NCI-H748 (cell line): ENCODE data around the gene FOLR1.
A peak's percentile ranks its signal among the peaks of the same experiment; 100 is the strongest.

Experiments used
- DNase-seq: peaks from one replicate; lab custom pipeline; 2025; ENCODE audit not compliant: unreplicated experiment; lab: John Stamatoyannopoulos, UW

The FOLR1 gene

DNA sequence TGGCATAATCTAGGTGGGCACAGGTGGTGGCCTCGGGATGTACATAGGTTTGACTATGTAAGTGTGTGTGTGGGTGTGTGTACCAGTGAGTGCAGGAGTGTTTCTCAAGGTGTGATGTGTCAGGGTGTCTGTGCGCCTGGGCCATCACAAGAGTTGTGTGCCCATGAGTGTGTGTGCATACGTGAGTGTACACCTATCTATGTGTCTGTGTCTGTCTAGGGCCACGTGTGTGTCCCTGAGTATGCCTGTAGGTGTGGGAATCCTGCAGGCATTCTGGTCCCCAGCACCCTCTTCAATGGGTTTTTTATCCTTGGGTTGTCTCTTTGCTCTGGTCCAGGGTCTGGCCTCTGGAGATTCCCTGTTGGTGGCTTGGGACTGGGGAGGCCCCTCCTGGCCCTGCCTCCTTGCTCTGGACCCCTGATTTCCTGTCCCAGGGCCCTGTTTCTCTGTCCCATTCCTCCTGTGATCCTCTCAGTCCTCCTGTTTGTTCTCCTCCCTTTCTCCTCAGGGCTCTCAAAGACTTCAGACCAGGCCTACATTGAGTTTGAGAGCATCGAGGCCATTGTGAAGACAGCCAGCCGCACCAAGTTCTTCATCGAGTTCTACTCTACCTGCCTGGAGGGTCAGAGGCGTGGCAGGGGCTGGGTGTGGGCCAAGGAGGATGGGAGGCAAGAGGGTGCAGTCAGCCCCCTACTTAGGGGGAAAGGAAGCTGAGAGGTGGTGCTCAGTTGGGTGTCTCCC is 42.0 kb downstream of the FOLR1 start:
- no peak for DNase-seq

DNA sequence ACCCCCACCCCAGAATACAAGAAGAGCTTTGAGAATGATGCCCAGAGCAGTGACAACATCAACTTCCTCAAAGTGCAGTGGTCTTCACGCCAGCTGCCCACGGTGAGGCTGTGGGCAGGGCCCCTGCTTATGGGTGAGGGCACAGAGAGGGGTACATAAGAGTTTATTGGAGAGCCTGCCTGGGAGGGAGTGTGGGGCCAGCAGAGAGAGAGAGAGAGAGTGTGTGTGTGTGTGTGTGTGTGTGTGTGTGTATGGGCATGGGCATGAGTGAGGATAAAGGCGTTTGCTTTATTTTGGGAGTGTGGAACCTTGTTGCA is 42.5 kb downstream of the FOLR1 start:
- no peak for DNase-seq

DNA sequence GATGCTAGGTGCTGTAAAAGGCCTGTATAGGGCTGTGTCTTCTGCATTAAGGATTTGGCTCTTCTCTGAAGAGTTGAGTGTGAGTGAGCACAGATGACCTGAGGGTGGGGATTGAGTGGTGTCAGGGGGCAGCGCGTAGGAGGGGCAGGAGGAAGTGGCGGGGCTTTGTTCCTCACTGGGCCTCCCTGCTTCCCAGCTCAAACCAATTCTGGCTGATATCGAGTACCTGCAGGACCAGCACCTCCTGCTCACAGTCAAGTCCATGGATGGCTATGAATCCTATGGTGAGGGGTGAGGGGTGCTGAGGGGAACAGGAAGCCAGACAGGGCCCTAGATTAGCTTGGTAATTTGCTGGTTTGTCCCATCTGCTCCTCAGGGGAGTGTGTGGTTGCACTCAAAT is 43.0 kb downstream of the FOLR1 start:
- no peak for DNase-seq

DNA sequence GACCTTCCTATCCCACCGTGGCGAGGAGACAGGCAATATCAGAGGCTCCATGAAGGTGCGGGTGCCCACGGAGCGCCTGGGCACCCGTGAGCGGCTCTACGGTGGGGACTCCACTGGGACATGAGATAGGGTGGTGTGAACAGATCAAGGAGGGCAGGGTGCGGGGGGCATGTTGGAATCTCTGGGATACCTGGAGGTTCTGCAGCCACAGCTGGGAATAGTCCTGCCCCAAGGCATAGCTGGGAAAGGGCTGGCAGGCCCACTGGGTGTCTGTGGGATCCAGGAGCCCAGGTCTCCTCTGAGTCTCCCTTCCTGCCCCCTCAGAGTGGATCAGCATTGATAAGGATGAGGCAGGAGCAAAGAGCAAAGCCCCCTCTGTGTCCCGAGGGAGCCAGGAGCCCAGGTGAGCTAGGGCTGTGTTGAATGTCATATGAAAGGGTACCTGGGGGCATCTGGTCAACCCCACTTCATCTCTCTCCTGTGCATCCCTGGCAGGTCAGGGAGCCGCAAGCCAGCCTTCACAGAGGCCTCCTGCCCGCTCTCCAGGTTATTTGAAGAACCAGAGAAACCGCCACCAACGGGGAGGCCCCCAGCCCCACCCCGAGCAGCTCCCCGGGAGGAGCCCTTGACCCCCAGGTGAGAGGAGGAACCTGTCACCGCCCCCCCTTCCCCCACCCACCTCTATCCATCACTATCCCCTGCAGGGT is 43.6 kb downstream of the FOLR1 start:
- no peak for DNase-seq

DNA sequence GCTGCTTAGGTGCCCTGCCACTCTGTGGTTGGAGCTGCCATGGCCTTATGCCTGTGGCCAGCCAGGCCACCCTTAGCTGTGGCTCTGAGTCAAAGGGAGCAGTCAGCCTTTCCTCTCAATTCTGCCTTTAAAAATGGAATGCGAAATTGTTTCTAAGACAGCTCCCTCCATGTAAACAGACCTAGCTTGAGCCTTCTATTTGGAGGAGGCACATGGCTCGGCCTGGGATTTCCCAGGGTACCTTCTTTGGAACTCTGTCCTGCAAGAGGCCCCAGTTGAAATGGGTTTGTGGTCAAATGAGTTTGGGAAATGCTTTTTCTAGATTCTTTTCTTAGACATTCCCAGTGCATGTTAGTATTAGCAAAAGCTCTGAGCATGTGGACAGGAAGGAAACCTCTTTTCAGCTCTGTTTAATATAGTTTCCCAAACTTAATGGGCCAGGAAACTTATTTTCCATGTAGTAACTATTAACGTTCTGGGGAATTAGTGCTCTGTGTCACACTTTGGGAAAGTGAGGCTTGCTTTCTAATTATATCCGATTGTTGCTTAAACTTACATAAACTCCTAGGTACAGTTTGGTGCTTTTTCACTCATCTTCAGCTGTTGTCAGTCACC is 44.2 kb downstream of the FOLR1 start:
- no peak for DNase-seq

DNA sequence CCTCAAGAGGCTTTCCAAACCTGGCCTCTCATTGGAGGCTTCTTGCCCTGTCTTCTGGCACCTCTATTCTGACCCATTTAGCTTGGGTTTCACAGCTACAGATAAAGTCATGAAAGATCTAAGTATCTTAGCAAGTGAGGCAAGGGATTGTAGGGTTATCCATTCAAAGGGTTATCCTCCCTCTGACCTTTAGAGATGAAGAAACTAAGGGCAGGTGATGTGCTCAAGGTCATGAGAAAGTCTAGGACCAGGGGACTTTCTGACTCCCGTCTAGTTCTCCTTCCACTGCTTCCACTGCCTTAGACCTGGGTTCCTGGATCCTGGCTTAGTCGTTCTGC is 44.8 kb downstream of the FOLR1 start:
- no peak for DNase-seq

DNA sequence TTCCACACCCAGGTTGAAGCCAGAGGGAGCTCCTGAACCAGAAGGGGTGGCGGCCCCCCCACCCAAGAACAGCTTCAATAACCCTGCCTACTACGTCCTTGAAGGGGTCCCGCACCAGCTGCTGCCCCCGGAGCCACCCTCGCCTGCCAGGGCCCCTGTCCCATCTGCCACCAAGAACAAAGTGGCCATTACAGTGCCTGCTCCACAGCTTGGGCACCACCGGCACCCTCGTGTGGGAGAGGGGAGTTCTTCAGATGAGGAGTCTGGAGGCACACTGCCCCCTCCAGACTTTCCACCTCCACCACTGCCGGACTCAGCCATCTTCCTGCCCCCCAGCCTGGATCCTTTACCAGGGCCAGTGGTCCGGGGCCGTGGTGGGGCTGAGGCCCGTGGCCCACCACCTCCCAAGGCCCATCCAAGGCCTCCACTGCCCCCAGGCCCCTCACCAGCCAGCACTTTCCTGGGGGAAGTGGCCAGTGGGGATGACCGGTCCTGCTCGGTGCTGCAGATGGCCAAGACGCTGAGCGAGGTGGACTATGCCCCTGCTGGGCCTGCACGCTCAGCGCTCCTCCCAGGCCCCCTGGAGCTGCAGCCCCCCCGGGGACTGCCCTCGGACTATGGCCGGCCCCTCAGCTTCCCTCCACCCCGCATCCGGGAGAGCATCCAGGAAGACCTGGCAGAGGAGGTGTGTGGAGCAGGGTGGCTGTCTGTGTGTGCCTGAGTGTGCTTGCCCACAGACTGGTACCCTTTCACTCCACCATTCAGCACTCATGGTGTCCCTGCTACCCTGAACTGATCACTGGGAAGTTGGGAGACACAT is 45.4 kb downstream of the FOLR1 start:
- DNase-seq = no peak

DNA sequence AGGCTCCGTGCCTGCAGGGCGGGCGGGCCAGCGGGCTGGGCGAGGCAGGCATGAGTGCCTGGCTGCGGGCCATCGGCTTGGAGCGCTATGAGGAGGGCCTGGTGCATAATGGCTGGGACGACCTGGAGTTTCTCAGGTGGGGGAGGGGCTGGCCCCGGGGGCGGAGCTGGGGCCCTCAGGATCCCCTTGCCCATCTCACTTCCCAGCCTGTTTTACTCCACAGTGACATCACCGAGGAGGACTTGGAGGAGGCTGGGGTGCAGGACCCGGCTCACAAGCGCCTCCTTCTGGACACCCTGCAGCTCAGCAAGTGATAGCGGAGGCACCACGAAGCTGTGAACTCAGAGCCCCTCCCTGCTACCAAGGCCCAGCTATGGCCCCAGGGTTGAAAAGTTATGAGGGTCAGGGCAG is 46.1 kb downstream of the FOLR1 start:
- DNase-seq = peak; percentile 52

DNA sequence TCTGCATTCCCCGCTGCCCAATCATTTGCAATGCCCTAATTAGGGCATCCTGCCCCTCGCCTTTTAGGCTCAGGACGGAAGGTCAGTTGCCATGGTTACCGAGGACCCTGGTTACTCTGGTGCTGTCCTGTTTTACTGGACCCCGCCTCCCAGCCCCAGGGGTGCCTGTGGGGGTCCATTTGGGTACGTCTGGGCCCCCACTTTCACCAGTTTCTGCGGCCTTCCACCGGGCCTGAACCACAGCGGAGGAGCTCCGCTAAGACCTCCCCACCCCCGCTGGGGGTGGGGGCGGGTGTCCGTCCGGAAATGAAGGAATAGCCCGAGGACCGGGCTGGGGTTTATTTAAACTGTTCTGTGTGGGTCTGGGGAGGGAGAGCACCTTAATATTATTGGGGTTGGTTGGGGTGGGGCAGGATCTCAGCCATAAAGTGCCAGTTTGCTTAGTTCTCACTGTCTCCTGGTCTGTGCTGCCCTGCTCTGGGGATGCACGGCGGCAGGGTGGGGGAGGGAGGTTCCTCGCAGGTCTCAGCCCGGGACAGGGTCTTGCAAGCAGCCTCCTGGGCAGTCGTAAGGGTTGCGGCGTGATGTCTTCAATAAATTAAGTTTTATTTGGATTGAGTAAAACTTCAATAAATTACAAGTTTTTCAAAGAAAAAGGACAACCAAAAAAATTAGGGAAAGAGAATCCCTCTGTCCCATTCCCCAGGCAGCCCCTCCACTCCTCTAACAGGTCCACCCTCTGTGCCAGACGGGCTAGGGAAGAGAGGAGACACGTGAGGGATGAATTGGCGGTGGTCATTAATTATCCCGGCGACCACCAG is 46.8 kb downstream of the FOLR1 start:
- no peak for DNase-seq

DNA sequence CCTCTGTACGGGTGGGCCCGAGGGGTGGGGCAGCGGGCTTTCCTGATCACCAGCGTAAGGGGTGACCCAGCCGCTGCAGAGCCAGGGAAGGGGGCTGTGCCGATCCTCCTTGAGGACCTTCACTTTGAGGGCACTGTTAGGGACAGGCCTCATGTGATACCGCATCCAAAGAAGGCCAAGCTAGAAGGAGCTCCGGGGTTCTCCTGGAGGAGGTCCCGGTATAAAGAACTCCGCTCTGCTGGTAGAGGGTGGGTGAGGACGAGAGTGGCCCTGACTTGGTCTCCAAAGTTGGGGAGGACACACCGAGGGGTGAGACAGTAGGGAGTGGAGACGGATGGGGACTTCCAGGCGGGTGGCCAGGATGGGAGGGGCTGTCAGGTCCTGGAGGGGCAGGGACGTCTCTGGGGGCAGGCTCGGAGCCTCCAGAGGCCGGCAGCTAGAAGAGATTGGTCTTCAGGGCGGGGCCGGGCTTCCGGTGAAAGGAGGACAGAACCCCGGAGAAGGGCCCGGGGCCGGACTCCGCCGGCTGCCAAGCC is 47.4 kb downstream of the FOLR1 start:
- peak; percentile 63 for DNase-seq

DNA sequence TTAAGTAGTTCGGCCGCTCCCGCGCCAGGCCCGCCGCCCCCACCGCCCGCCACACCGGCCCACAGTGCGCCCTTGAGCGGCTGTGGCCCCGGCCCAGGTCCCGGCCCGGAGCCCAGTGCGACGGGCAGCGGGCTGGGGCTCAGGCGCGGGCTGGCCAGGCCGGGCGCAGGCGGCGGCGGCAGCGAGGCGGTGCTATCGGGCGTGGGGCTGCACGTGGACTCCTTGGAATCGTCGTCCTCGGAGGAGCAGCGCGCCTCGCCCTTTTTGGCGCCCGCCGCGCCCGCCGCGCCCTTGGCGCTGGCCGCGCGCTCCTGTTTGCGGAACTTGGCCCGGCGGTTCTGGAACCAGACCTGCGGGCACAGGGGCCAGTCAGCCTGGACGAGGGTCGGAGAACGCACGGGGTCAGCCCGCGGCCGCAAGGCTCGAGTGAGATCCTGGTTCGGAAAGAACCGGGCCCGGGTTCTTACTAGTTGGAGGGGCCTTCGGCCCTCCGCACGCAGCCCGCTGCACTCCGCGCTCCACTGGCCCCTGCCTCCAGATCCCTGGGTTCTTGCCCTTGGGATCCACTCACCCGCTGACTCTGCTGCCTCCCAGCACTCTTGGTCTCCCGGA is 48.0 kb downstream of the FOLR1 start:
- peak; percentile 63 for DNase-seq

DNA sequence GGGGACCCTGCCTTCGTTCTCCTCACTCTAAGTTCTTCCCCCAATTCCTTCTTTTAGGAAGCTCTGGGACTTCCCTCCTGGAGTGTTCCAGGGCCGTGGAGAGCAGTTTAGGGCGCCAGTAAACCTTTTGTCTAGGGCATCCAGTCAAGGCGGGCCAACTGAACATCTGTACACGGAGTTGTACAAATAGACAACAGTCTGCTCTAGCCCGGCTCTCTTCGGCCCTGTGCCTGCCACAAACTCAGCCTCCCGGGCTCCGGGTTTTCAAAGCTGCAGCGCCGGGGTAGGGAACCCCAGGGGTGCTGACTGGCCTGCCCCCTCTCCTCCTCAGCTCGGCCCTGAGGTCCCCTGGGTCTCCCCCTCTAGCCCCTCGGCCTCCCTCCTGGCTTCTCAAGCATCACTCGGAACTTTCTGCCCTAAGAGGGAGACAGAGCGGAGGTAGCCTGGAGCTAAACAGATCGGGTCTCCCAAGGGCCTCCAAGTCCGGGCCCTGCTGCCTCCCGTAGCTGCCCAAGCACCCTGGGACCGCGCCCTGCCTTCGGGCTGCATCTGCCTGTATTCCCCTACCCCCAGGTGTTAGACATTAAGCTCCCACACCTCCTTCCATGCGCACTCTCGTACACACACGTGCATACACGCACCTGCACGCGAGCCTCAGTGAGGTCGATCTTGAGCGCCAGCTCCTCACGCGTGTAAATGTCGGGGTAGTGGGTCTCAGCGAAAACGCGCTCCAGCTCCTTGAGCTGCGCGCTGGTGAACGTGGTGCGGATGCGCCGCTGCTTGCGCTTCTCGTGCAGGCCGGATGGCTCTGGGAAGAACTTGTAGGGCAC is 48.7 kb downstream of the FOLR1 start:
- peak; percentile 35 for DNase-seq

DNA sequence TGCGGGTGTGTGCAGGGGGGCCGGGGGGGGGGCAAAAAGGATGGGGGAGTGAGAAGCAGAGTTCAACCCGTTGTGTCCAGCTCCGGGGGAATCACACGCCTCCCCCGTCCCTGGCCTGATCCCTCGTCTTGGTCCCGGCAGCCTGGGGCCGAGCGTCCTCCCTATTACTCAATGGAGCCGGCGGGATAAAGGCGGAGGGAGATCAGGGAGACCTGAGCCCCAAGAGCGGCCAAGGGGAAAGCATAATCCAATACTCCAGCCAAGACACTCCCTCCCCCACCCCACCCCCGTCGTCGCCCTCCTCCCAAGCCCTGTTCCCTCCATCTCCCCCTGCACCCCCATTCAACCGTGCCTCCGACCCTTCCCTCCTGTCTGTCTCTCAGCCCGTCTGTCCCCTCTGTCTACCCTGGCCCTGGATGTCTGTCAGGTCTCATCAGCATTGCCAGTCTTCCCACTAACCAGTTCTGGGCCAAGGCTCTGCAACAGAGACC is 49.4 kb downstream of the FOLR1 start:
- DNase-seq = no peak

DNA sequence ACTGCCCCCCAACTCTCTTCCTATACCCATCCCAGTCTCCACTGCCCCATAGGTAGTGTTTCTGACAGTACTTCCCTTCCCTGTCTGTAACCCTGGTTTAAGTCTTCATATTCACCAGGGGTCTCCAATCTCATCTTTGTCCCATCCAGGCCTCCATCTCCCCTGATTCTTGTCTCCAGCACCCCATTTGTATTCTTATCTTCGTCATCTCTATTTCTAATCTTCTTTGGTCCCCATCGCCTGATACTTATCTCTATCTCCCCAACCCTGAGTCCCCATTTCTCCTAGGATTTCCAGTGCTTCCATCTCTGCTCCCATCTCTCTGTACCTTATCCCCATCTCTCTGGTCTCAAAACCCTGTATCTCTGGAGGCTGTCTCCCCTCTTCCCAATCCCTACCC is 50.2 kb downstream of the FOLR1 start:
- no peak for DNase-seq

DNA sequence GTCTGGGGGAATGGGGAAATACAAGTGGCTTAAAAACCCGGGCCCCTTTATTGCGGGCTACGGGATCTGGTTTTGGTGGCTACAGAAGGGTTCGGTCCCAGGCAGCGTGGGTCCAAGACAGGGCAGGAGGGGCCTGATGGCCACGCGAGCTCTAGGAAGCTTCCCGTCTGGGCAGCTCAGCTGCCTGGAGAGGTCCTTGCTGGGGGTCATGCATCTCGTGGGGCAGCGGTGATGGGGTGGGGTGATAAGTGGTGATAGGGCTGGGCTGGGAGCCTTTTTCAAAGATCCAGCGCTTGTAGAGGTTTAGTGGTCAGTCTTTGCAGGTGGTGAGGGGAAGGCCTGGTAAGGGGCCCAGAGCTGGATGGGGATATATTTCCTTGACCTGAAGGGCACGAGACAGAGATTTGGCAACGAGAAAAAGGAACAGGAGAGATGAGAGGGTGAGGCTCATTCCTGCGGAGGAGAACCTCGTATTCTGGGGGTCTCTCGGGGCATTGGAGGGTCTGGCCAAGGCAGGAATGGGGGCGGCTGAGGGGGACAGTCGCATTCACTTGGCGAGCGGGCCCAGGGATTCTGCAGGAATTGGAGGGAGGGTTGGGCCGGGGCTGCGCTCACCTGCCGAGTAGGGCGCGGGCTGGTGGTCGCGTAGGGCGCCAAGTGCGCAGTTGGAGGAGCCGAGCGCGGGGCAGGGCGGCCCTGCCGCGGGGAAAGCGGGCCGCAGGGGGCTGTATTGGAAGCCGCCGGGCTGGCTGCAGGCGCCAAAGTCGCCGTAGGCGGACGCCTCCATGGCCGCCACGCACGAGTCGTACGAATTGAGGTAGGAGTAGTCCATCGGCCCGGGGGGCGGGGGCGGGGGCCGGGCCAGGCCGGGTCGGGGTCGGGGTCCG is 51.5 kb downstream of the FOLR1 start:
- no peak for DNase-seq

DNA sequence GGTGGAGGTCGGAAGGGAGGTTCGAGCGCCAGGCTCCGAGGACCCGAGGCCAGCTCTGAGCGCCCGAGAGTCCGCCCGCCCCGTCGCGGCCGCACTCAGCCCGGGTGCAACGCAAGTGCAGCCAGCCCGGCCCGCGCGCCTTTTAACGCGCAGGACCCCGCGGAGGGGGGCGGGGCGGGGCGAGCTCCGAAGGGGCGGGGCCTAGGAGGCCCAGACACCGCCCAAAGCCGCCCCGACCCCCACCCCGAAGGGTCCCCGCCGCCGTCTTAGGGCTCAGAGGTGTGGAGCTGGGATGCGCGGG is 52.1 kb downstream of the FOLR1 start, which contains the start of gene PHOX2A:
Gene PHOX2A, minus strand, starts transcription at position 117 of the 301 bp plus-strand sequence. CDS start 172 bp downstream, outside the sequence.
- DNase-seq = no peak

DNA sequence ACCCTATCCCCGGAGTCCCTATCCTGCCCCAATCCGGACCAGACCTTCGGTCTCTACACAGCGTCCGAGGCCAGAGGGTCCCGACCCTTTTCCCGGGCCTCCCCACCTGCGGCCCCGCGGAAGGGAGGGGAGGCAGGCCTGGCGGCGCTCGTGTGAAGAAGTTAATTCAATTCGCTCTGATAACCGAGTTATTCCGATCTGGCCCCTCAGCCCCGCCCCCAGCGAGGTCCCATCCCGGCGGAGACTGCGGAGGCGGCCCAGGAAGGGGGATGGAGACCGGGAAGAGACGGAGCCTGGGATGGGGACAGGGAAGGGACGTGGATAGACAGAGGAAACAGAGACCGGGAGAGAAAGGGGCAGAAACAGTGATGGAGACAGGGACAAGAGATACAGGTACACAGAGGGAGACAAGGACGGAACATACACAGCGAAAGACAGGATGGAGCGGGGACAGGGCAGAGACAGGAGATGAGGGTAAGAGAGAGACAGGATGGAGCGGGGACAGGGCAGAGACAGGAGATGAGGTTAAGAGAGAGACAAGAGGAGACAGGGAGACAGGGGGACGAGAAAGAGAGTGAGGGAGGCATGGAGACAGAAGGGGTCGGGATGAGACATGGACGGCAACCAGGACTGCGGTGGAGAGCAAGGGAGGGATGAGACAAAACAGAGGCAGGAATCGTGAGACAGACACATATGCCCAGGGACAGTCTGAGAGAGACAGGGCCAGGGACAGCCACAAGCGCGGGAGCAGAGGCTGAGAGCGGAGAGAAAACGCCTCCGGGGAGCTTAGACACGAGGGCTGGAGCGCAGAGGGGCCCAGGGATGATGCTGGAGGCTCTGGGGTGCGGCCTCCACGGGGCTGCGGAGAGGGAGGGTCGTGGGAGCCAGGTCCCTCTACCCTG is 52.7 kb downstream of the FOLR1 start:
- no peak for DNase-seq
